Neural cell (in vitro differentiated cells): ENCODE results near the gene VPS37C. TPM values are rescaled to one million over a fixed set of nuclear protein-coding genes. Genes with fewer than 3 reads are reported as not detected.

Experiments
- H2AFZ ChIP-seq: fragments of 200-600, 300-800 bp; sonication (generic), shearing (Covaris generic); 2 replicates; pipeline ENCODE4 v1.6.0; 2014; ENCODE audit warnings: low read depth, mild to moderate bottlenecking, antibody characterized with exemption, low read length, moderate library complexity
- H3F3A ChIP-seq: fragments of 200-600 bp; shearing (Covaris generic); 2 replicates; pipeline ENCODE4 v1.6.1; 2016; ENCODE audit warnings: mild to moderate bottlenecking, moderate library complexity, mixed read lengths, antibody characterized with exemption, low read length; ENCODE audit not compliant: insufficient read depth, poor library complexity, severe bottlenecking
- H3K27ac ChIP-seq: fragments of 200-600, 300-800 bp; sonication (generic), shearing (Covaris generic); 2 replicates; pipeline ENCODE4 v1.5.1; 2014; ENCODE audit warnings: mild to moderate bottlenecking, low read length, moderate library complexity
- H3K27me3 ChIP-seq: fragments of 300-800, 200-600 bp; sonication (generic), shearing (Covaris generic); 2 replicates; pipeline ENCODE4 v1.6.0; 2014; ENCODE audit warnings: mild to moderate bottlenecking, low read depth, low read length, moderate library complexity; ENCODE audit not compliant: insufficient read depth
- H3K36me3 ChIP-seq: fragments of 300-800, 200-600 bp; sonication (generic), shearing (Covaris generic); 2 replicates; pipeline ENCODE4 v1.5.1; 2014; ENCODE audit warnings: mild to moderate bottlenecking, antibody characterized with exemption, low read length, moderate library complexity; ENCODE audit not compliant: insufficient read depth
- H3K4me2 ChIP-seq: fragments of 300-800, 200-600 bp; sonication (generic), shearing (Covaris generic); 2 replicates; pipeline ENCODE4 v1.6.0; 2014; ENCODE audit warnings: mild to moderate bottlenecking, low read length
- H3K4me3 ChIP-seq: fragments of 300-800, 200-600 bp; sonication (generic), shearing (Covaris generic); 2 replicates; pipeline ENCODE4 v1.5.1; 2014; ENCODE audit warnings: mild to moderate bottlenecking, low read length, moderate library complexity
- H3K79me2 ChIP-seq: fragments of 200-600 bp; shearing (Covaris generic); replicated peaks from 2 replicates; pipeline ENCODE4 v1.6.0; 2014; ENCODE audit warnings: mild to moderate bottlenecking, low read length, moderate library complexity; ENCODE audit not compliant: insufficient read depth
- H3K9ac ChIP-seq: fragments of 300-800, 200-600 bp; sonication (generic), shearing (Covaris generic); 2 replicates; pipeline ENCODE4 v1.6.1; 2016; ENCODE audit warnings: mild to moderate bottlenecking, low read length, mixed read lengths
- H3K9me2 ChIP-seq: fragments of 200-600 bp; shearing (Covaris generic); 2 replicates; pipeline ENCODE4 v1.6.1; 2016; ENCODE audit warnings: mild to moderate bottlenecking, low read length, mixed read lengths; ENCODE audit not compliant: insufficient read depth
- H3K9me3 ChIP-seq: fragments of 200-600, 300-800 bp; sonication (generic), shearing (Covaris generic); 2 replicates; pipeline ENCODE4 v1.6.1; 2016; ENCODE audit warnings: mild to moderate bottlenecking, mixed run types, low read length, moderate library complexity, mixed read lengths
- H4K20me1 ChIP-seq: fragments of 200-600 bp; shearing (Covaris generic); 2 replicates; pipeline ENCODE4 v1.6.1; 2016; ENCODE audit warnings: mild to moderate bottlenecking, mixed run types; ENCODE audit not compliant: insufficient read depth
- CTCF ChIP-seq: fragments of 450-650 bp; IDR thresholded peaks from 2 replicates; pipeline ENCODE4 v1.5.1; 2014; ENCODE audit warnings: antibody characterized with exemption, mild to moderate bottlenecking, moderate library complexity; ENCODE audit not compliant: poor library complexity, severe bottlenecking
- EP300 ChIP-seq: fragments of 450-650 bp; conservative IDR thresholded peaks from 2 replicates; pipeline ENCODE4 v1.6.1; 2014; ENCODE audit warnings: antibody characterized with exemption, mild to moderate bottlenecking, moderate library complexity; ENCODE audit not compliant: poor library complexity, severe bottlenecking
- EZH2 ChIP-seq: fragments of 200-600, 300-800 bp; shearing (Covaris generic), sonication (generic); IDR thresholded peaks from 2 replicates; pipeline ENCODE4 v1.6.1; 2014; ENCODE audit warnings: antibody characterized with exemption, low read length, borderline replicate concordance, mild to moderate bottlenecking; ENCODE audit not compliant: insufficient read depth, poor library complexity, severe bottlenecking
- MXI1 ChIP-seq: fragments of 450-650 bp; conservative IDR thresholded peaks from 2 replicates; pipeline ENCODE4 v1.6.1; 2014; ENCODE audit warnings: antibody characterized with exemption, mild to moderate bottlenecking; ENCODE audit not compliant: poor library complexity, severe bottlenecking
- POLR2AphosphoS5 ChIP-seq: IDR thresholded peaks from 2 replicates; pipeline ENCODE4 v1.6.1; 2012
- RAD21 ChIP-seq: fragments of 450-650 bp; conservative IDR thresholded peaks from 2 replicates; pipeline ENCODE4 v1.6.1; 2014; ENCODE audit warnings: antibody characterized with exemption, mild to moderate bottlenecking, moderate library complexity
- REST ChIP-seq: IDR thresholded peaks from 2 replicates; pipeline ENCODE4 v1.6.1; 2012; ENCODE audit warnings: borderline replicate concordance
- SMC3 ChIP-seq: fragments of 450-650 bp; conservative IDR thresholded peaks from 2 replicates; pipeline ENCODE4 v1.6.1; 2014; ENCODE audit warnings: antibody characterized with exemption, mild to moderate bottlenecking, moderate library complexity; ENCODE audit not compliant: poor library complexity
- TAF1 ChIP-seq: IDR thresholded peaks from 2 replicates; pipeline ENCODE4 v1.6.1; 2012; ENCODE audit warnings: low read depth
- polyA plus RNA-seq: library from polyadenylated mRNA; depleted of rRNA; stranded (reverse); fragments of >200 nt; gene quantifications from 2 replicates; pipeline ENCODE4 v1.2.3, GENCODE V29; 2014

The VPS37C gene
- polyA plus RNA-seq, 1 donor from 2014 or later, result 7.3 TPM

GRCh38 chr11:61195719-61196118 lies 34.5 kb upstream of the VPS37C start:
- H3K9ac ChIP-seq, result no peak overlapping the region
- H3K9me3 ChIP-seq, result no peaks in the 10 kb centered on the region
- no peaks in the 10 kb centered on the region for H3F3A ChIP-seq
- H3K4me3 ChIP-seq, result no peak overlapping the region
- no peaks in the 10 kb centered on the region for H3K36me3 ChIP-seq
- no peak overlapping the region for H3K4me2 ChIP-seq
- H4K20me1 ChIP-seq, result no peaks in the 10 kb centered on the region
- TF ChIP-seq CTCF (no peak), EP300 (no peak), SMC3 (no peak), RAD21 (no peak), TAF1 (no peak)
- H3K9me2 ChIP-seq, result no peaks in the 10 kb centered on the region
- no peak overlapping the region for H2AFZ ChIP-seq
- H3K27ac ChIP-seq, result no peak overlapping the region
- H3K79me2 ChIP-seq, result no peaks in the 10 kb centered on the region
- H3K27me3 ChIP-seq, result no peaks in the 10 kb centered on the region

- Histone ChIP-seq H3K4me2 (no peak overlapping the region), H3K36me3 (no peaks in the 10 kb centered on the region), H3K9ac (no peak overlapping the region), H3K9me2 (no peaks in the 10 kb centered on the region), H3K79me2 (no peaks in the 10 kb centered on the region), H3K9me3 (no peaks in the 10 kb centered on the region), H2AFZ (no peak overlapping the region), H4K20me1 (no peaks in the 10 kb centered on the region), H3K27me3 (no peaks in the 10 kb centered on the region), H3F3A (no peaks in the 10 kb centered on the region), H3K4me3 (no peak overlapping the region), H3K27ac (no peak overlapping the region)
- TF ChIP-seq EZH2 (no peak), REST (no peak), EP300 (no peak), MXI1 (no peak), SMC3 (no peak), POLR2AphosphoS5 (no peak), RAD21 (no peak), TAF1 (no peak), CTCF (no peak)
These were observed 33.9 kb upstream of the VPS37C start for GRCh38 chr11:61194981-61195695.
